Measurements from ENCODE around the gene TSEN2.

DNA sequence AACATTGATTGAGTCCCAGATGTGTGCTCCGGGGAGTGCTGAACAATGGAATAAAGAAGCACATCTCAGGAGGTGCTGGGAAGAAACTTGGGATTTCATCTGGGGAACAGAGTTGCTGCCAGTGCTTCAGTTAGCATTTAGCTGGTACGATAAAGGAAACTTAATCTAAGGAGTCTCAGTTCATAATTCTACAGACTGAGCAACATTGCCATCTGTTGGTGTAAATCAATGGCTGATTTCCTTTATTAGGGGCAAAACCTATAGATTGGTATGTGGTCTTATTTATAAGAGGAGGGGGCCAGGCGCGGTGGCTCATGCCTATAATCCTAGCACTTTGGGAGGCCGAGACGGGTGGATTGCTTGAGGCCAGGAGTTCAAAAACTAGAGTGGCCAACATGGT is 52.1 kb downstream of the TSEN2 start:
- TF ChIP-seq, protein P1, sequence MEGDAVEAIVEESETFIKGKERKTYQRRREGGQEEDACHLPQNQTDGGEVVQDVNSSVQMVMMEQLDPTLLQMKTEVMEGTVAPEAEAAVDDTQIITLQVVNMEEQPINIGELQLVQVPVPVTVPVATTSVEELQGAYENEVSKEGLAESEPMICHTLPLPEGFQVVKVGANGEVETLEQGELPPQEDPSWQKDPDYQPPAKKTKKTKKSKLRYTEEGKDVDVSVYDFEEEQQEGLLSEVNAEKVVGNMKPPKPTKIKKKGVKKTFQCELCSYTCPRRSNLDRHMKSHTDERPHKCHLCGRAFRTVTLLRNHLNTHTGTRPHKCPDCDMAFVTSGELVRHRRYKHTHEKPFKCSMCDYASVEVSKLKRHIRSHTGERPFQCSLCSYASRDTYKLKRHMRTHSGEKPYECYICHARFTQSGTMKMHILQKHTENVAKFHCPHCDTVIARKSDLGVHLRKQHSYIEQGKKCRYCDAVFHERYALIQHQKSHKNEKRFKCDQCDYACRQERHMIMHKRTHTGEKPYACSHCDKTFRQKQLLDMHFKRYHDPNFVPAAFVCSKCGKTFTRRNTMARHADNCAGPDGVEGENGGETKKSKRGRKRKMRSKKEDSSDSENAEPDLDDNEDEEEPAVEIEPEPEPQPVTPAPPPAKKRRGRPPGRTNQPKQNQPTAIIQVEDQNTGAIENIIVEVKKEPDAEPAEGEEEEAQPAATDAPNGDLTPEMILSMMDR (IDR thresholded peaks at IDR 0.05): no peak
- TF ChIP-seq EP300 (IDR thresholded peaks at IDR 0.05): no peak
- no peak for TF ChIP-seq POLR2A (IDR thresholded peaks at IDR 0.05)
